GM12873 (cell line): ENCODE results near the gene SDK1.

Source experiments
- TF ChIP-seq, protein P1 (sequence below): IDR thresholded peaks from 2 replicates; pipeline ENCODE4 v1.5.1; 2012; ENCODE audit warnings: low read depth, mild to moderate bottlenecking, moderate library complexity, low read length, control low read depth; ENCODE audit not compliant: insufficient read depth; ENCODE audit errors: missing control alignments

SDK1 gene

DNA sequence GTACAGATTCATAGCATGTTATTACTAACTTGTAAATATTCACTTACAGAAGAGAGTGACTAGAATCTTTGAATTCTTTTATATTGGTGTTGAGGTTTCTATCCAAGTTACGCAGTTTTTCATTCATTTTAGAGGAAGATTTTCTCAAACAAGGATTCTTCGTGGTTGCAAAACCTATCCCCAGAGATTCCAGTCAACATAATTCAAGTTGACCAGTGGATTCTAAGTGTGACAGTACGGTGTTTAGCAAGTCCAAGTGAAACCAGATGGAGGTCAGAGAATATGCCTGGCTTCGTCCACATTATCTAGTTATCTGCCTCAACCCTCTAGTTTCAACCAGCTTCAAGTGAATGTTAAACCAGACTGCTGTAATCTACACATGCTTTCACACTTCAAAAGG, 131.9 kb downstream of the SDK1 start:
- TF ChIP-seq, protein P1, sequence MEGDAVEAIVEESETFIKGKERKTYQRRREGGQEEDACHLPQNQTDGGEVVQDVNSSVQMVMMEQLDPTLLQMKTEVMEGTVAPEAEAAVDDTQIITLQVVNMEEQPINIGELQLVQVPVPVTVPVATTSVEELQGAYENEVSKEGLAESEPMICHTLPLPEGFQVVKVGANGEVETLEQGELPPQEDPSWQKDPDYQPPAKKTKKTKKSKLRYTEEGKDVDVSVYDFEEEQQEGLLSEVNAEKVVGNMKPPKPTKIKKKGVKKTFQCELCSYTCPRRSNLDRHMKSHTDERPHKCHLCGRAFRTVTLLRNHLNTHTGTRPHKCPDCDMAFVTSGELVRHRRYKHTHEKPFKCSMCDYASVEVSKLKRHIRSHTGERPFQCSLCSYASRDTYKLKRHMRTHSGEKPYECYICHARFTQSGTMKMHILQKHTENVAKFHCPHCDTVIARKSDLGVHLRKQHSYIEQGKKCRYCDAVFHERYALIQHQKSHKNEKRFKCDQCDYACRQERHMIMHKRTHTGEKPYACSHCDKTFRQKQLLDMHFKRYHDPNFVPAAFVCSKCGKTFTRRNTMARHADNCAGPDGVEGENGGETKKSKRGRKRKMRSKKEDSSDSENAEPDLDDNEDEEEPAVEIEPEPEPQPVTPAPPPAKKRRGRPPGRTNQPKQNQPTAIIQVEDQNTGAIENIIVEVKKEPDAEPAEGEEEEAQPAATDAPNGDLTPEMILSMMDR, result no peak

GRCh38 chr7:3434611-3435010, 133.6 kb downstream of the SDK1 start:
- TF ChIP-seq, protein P1, result no peak

GRCh38 chr7:3436112-3436511, 135.1 kb downstream of the SDK1 start:
- TF ChIP-seq, protein P1, result no peak

DNA sequence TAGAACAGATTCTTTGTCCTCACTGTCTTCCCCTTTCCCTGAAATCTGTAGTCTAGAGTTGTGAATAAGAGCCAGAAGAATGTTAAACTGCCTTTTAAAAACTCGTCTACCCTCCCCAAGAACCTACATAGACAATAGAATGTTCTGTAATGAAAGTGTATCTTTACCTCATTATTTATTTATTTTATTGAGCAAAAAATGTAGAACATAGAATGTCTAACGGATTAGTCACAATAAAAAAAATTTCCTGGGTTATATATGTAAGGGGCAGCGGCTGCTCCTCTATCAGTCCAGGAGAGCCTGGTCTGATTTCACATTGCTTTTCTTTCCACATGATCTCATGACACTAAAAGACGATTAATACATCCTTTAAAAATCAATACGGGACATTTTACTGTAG, 135.7 kb downstream of the SDK1 start:
- TF ChIP-seq, protein P1, result no peak

DNA sequence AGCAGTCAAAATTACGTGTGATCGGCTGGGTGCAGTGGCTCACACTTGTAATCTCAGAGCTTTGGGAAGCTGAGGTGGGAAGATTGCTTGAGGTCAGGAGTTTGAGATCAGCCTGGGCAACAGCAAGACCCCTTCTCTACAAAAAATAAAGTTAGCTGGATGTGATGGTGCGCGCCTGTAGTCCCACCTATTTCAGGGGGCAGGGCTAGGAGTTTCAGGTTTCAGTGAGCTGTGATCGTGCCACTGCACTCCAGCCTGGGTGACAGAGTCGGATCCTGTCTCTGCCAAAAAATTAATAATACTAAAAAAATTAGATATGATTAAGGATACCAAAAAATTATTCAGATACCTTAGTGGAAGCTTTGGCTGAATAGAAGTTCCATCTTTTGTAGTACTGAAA, 136.4 kb downstream of the SDK1 start:
- TF ChIP-seq, protein P1, result no peak

DNA sequence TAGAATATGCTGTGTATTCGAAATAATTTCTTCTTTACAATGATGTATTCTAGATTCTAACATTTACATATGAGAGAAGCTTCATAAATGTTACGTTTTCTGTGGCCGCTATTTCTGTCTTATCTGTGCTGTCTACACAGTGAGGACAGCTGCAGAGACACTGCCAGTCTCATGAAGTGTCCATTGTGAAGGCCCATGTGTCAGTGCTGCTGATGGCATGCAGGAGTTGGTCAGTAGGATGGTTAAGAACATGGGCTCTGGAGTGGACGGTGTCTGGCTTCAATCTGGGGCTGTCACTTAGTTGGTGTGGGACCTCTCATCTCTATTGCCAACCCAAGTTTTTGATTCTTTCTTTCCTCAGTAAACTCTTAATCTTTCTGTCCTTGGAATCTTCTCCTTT, 137.3 kb downstream of the SDK1 start:
- TF ChIP-seq, protein P1, result no peak

- TF ChIP-seq, protein P1, result no peak
These were observed 138.4 kb downstream of the SDK1 start for GRCh38 chr7:3439333-3440030.
